Mucosa of descending colon (tissue), 3 donors: ENCODE results near the gene LRRC73. TPM values are rescaled to one million over a fixed set of nuclear protein-coding genes. Genes with fewer than 3 reads are reported as not detected.

Experiments used
- ATAC-seq: fragments of 200-7000 bp; cut with Tn5 transposase; one replicate; pipeline ENCODE4 v1.9.1; 2020; ENCODE audit warnings: mild to moderate bottlenecking, moderate library complexity
- DNase-seq, 3 donors: peaks; one replicate each; pipeline ENCODE4 v3.0.0-alpha.2; 2020
- H3K36me3 ChIP-seq: fragments of 200-600 bp; one replicate; pipeline ENCODE4 v1.8.0; 2021; ENCODE audit warnings: low read depth, mild to moderate bottlenecking
- H3K4me1 ChIP-seq: fragments of 200-600 bp; one replicate; pipeline ENCODE4 v1.8.0; 2021; ENCODE audit warnings: low read depth, mild to moderate bottlenecking
- H3K4me3 ChIP-seq: fragments of 200-600 bp; one replicate; pipeline ENCODE4 v1.8.0; 2021; ENCODE audit warnings: mild to moderate bottlenecking
- H3K9me3 ChIP-seq: fragments of 200-600 bp; one replicate; pipeline ENCODE4 v1.8.0; 2021; ENCODE audit warnings: mild to moderate bottlenecking
- CTCF ChIP-seq: fragments of 200-600 bp; IDR thresholded peaks from one replicate; pipeline ENCODE4 v1.8.0; 2022; ENCODE audit warnings: antibody characterized with exemption, mild to moderate bottlenecking
- intact Hi-C, 2 donors: fragments of 100-400 bp; cut with DNase I in 1 of 2; cut with micrococcal nuclease in 1 of 2; formaldehyde crosslinking; loops; one replicate each; pipeline versions ENCODE4 v1.11.0 to v1.11.1; 2022; cut with DNase I, micrococcal nuclease
- total RNA-seq, 3 donors: library from RNA; stranded (reverse); fragmentation: NEBNext Ultra II Directional in 2 of 3; extraction: Animal tissue kit (Norgen Biotek cat#: 25700) in 2 of 3; gene quantifications; one replicate each; pipeline versions ENCODE4 v1.2.1 to v1.2.4, GENCODE V29; 2021 to 2023
- donor health status: DM: no; HTN: no; CAD: no; lungs with moderate emphysema.
- donor health status: DM: no; HTN: no; CAD: no.
- donor health status: DM: no; HTN: yes; CAD: no.

LRRC73 gene
- total RNA-seq, 3 donors from 2014 or later = 0.23 to 1.2 (median 0.46) TPM

GRCh38 chr6:43478008-43478372 is 32.2 kb downstream of the LRRC73 start:
- no peak for ATAC-seq
- no peak for DNase-seq

GRCh38 chr6:43477235-43478007 is 32.7 kb downstream of the LRRC73 start, which contains the start of gene TJAP1:
TSS of gene TJAP1 (plus strand) at chr6:43477570. CDS start at chr6:43499002, 21,432 bp downstream.
- H3K4me1 ChIP-seq = peaks cover 9% of the 10 kb centered on the region
- intact Hi-C loops = no loop called here
- TF ChIP-seq CTCF = no peak
- peak; percentile 95 to 97 (median 96) for DNase-seq
- peak within 1 kb of the TSS; percentile 38 for H3K4me3 ChIP-seq
- H3K9me3 ChIP-seq = no peaks in the 10 kb centered on the region
- peak; percentile 100 for ATAC-seq
- H3K36me3 ChIP-seq = no peaks in the 10 kb centered on the region

More at GRCh38 chr6:43478008-43478372, 32.2 kb downstream of the LRRC73 start:
- no peak for TF ChIP-seq CTCF
- Histone ChIP-seq H3K4me3 (peak overlapping the region; percentile 38), H3K4me1 (peaks cover 9% of the 10 kb centered on the region), H3K9me3 (no peaks in the 10 kb centered on the region), H3K36me3 (no peaks in the 10 kb centered on the region)
- intact Hi-C loops = no loop called here

GRCh38 chr6:43476746-43477145 is 33.4 kb downstream of the LRRC73 start:
- DNase-seq = no peak
- Histone ChIP-seq H3K4me1 (peaks cover 9% of the 10 kb centered on the region), H3K9me3 (no peaks in the 10 kb centered on the region), H3K36me3 (no peaks in the 10 kb centered on the region), H3K4me3 (no peak overlapping the region)
- ATAC-seq = no peak
- TF ChIP-seq CTCF = no peak
- intact Hi-C loops = no loop called here

GRCh38 chr6:43475516-43475915 is 34.6 kb downstream of the LRRC73 start:
- H3K4me1 ChIP-seq = peaks cover 9% of the 10 kb centered on the region
- DNase-seq = no peak
- intact Hi-C loops = no loop called here
- no peak for TF ChIP-seq CTCF
- ATAC-seq = no peak
- H3K4me3 ChIP-seq = no peak overlapping the region
- no peaks in the 10 kb centered on the region for H3K9me3 ChIP-seq
- H3K36me3 ChIP-seq = no peaks in the 10 kb centered on the region

- no peaks in the 10 kb centered on the region for H3K9me3 ChIP-seq
- no peaks in the 10 kb centered on the region for H3K36me3 ChIP-seq
- no peaks in the 10 kb centered on the region for H3K4me1 ChIP-seq
- intact Hi-C loops = no loop called here
- ATAC-seq = no peak
- DNase-seq = no peak
- no peak for TF ChIP-seq CTCF
- no peak overlapping the region for H3K4me3 ChIP-seq
Measured at GRCh38 chr6:43472515-43472914, 37.6 kb downstream of the LRRC73 start.
